Activated CD4-positive, alpha-beta T cell treated with anti-CD3 and anti-CD28 coated beads, Interleukin-2, amount 50 U/mL, for 1 hour (primary cell): ENCODE measurements around the gene TOR1AIP1.
A peak's percentile ranks its signal among the peaks of the same experiment; 100 is the strongest.

Source experiments
- DNase-seq: peaks from one replicate; pipeline ENCODE4 v3.0.0-alpha.2; 2020

The TOR1AIP1 gene

GRCh38 chr1:179883040-179883744 lies 1.1 kb downstream of the TOR1AIP1 start:
- DNase-seq, result no peak

GRCh38 chr1:179883745-179884138 lies 1.7 kb downstream of the TOR1AIP1 start:
- peak; percentile 49 for DNase-seq

GRCh38 chr1:179888071-179888470 lies 6.0 kb downstream of the TOR1AIP1 start:
- no peak for DNase-seq

GRCh38 chr1:179889589-179889988 lies 7.5 kb downstream of the TOR1AIP1 start:
- DNase-seq, result no peak

GRCh38 chr1:179910934-179911333 lies 28.8 kb downstream of the TOR1AIP1 start:
- DNase-seq, result no peak

- no peak for DNase-seq
These were observed 29.7 kb downstream of the TOR1AIP1 start for GRCh38 chr1:179911812-179912211.

GRCh38 chr1:179917601-179918429 lies 35.7 kb downstream of the TOR1AIP1 start:
- DNase-seq, result no peak

- no peak for DNase-seq
These were observed 39.4 kb downstream of the TOR1AIP1 start for GRCh38 chr1:179921472-179921871.

GRCh38 chr1:179921981-179922872 lies 40.1 kb downstream of the TOR1AIP1 start:
- no peak for DNase-seq

- no peak for DNase-seq
These were observed 40.9 kb downstream of the TOR1AIP1 start for GRCh38 chr1:179923029-179923428.

GRCh38 chr1:179924268-179924667 lies 42.2 kb downstream of the TOR1AIP1 start:
- no peak for DNase-seq

- DNase-seq, result no peak
These were observed 43.2 kb downstream of the TOR1AIP1 start for GRCh38 chr1:179925302-179925701.

- no peak for DNase-seq
These were observed 44.1 kb downstream of the TOR1AIP1 start for GRCh38 chr1:179925922-179926849.

- DNase-seq, result no peak
These were observed 44.7 kb downstream of the TOR1AIP1 start for GRCh38 chr1:179926850-179927205.

GRCh38 chr1:179929955-179930798 lies 48.1 kb downstream of the TOR1AIP1 start:
- no peak for DNase-seq

GRCh38 chr1:179930867-179931266 lies 48.8 kb downstream of the TOR1AIP1 start:
- no peak for DNase-seq

GRCh38 chr1:179933219-179933618 lies 51.1 kb downstream of the TOR1AIP1 start:
- DNase-seq, result no peak

- DNase-seq, result no peak
These were observed 53.9 kb downstream of the TOR1AIP1 start for GRCh38 chr1:179935909-179936496.

- DNase-seq, result no peak
These were observed 55.7 kb downstream of the TOR1AIP1 start for GRCh38 chr1:179937668-179938254.

- DNase-seq, result no peak
These were observed 56.7 kb downstream of the TOR1AIP1 start for GRCh38 chr1:179938752-179939151.
